B cell (primary cell): Measurements from ENCODE around the gene PAH. TPM values are rescaled to one million over a fixed set of nuclear protein-coding genes. Genes with fewer than 3 reads are reported as not detected.

ENCODE experiments used
- ATAC-seq: fragments of 200-7000 bp; cut with Tn5 transposase; one replicate; pipeline ENCODE4 v1.10.0; 2021; ENCODE audit warnings: low read depth, mild to moderate bottlenecking, moderate number of reproducible peaks, moderate library complexity
- CTCF ChIA-PET: fragments of 350-600 bp; sonication (Branson Sonifier 250); formaldehyde crosslinking; loops from one replicate; lab custom pipeline; 2021; ENCODE audit warnings: antibody characterized with exemption, inconsistent platforms; lab: Charles Lee
- POLR2A ChIA-PET: fragments of 350-600 bp; sonication (Branson Sonifier 250); formaldehyde crosslinking; loops from one replicate; lab custom pipeline; 2021; ENCODE audit warnings: antibody characterized with exemption; lab: Charles Lee
- DNase-seq: peaks from one replicate; pipeline ENCODE4 v3.0.0; 2013
- H2AFZ ChIP-seq: 2 replicates; pipeline ENCODE4 v1.6.1; 2012; ENCODE audit warnings: mild to moderate bottlenecking, low read depth, low read length; ENCODE audit not compliant: insufficient read depth, poor library complexity, severe bottlenecking
- H3K27ac ChIP-seq, 2 donors: 1 replicate in 1 of 2; 2 replicates in 1 of 2; pipeline ENCODE4 v1.5.1; 2012 to 2013; ENCODE audit warnings: low read length in 2 of 2, mild to moderate bottlenecking in 2 of 2, moderate library complexity in 1 of 2
- H3K27me3 ChIP-seq, 4 experiments: fragments of 200-600 bp in 1 of 4; sonication (generic) in 1 of 4; replicated peaks in 1 of 4; 1 replicate in 2 of 4; 2 replicates in 2 of 4; pipeline versions ENCODE4 v1.6.1 to v1.7.0; 2013 to 2016; ENCODE audit warnings: low read length in 3 of 4, mild to moderate bottlenecking in 2 of 4, mixed read lengths in 1 of 4, moderate library complexity in 1 of 4; ENCODE audit not compliant: insufficient read depth in 4 of 4, control insufficient read depth in 3 of 4; ENCODE audit errors: control extremely low read depth in 1 of 4
- H3K36me3 ChIP-seq, 2 experiments: replicated peaks in 1 of 2; 1 replicate in 1 of 2; 2 replicates in 1 of 2; pipeline versions ENCODE4 v1.6.1 to v1.7.1; 2013; ENCODE audit warnings: low read length in 1 of 2; ENCODE audit not compliant: insufficient read depth in 2 of 2, control insufficient read depth in 1 of 2; ENCODE audit errors: control extremely low read depth in 1 of 2, extremely low read depth in 1 of 2
- H3K4me1 ChIP-seq, 2 donors: fragments of 200-600 bp in 1 of 2; sonication (generic) in 1 of 2; 1 replicate in 1 of 2; 2 replicates in 1 of 2; pipeline versions ENCODE4 v1.5.1 to v1.6.1; 2013 to 2017; ENCODE audit warnings: low read length in 2 of 2; ENCODE audit not compliant: control insufficient read depth in 2 of 2, insufficient read depth in 2 of 2
- H3K4me2 ChIP-seq: replicated peaks from 2 replicates; pipeline ENCODE3; 2012; ENCODE audit warnings: mild to moderate bottlenecking, low read depth, low read length; ENCODE audit not compliant: poor library complexity, severe bottlenecking
- H3K4me3 ChIP-seq, 5 experiments: fragments of 200-600 bp in 1 of 5; sonication (generic) in 1 of 5; 1 replicate in 3 of 5; 2 replicates in 2 of 5; pipeline versions ENCODE4 v1.5.1 to v1.7.0; 2011 to 2016; ENCODE audit warnings: low read length in 4 of 5, mild to moderate bottlenecking in 4 of 5, low read depth in 2 of 5, control low read depth in 1 of 5, moderate library complexity in 1 of 5; ENCODE audit not compliant: insufficient read depth in 1 of 5; ENCODE audit errors: control extremely low read depth in 1 of 5, extremely low read depth in 1 of 5
- H3K79me2 ChIP-seq: fragments of 200-600 bp; sonication (generic); one replicate; pipeline ENCODE4 v1.6.0; 2016; ENCODE audit warnings: low read length; ENCODE audit not compliant: control insufficient read depth, insufficient read depth
- H3K9ac ChIP-seq: fragments of 200-600 bp; sonication (generic); 2 replicates; pipeline ENCODE4 v1.6.1; 2017; ENCODE audit warnings: mild to moderate bottlenecking, low read length, moderate library complexity
- H3K9me3 ChIP-seq, 3 donors: one replicate each; pipeline versions ENCODE4 v1.6.1 to v1.7.1; 2013; ENCODE audit warnings: low read length in 2 of 3; ENCODE audit not compliant: control insufficient read depth in 2 of 3, insufficient read depth in 1 of 3; ENCODE audit errors: control extremely low read depth in 1 of 3
- H4K20me1 ChIP-seq: 2 replicates; pipeline ENCODE4 v1.6.0; 2012; ENCODE audit warnings: mild to moderate bottlenecking, low read length; ENCODE audit not compliant: insufficient read depth, control insufficient read depth, poor library complexity, severe bottlenecking
- H3K27ac Mint-ChIP-seq: one replicate; pipeline ENCODE4 v1.8.0; 2021; ENCODE audit warnings: mixed read lengths
- H3K27me3 Mint-ChIP-seq: one replicate; pipeline ENCODE4 v1.8.0; 2021; ENCODE audit warnings: mixed read lengths
- H3K4me1 Mint-ChIP-seq: one replicate; pipeline ENCODE4 v1.8.0; 2021; ENCODE audit warnings: mixed read lengths
- H3K4me3 Mint-ChIP-seq: one replicate; pipeline ENCODE4 v1.8.0; 2021; ENCODE audit warnings: mixed read lengths
- H3K9me3 Mint-ChIP-seq: one replicate; pipeline ENCODE4 v1.8.0; 2022; ENCODE audit warnings: mixed read lengths; ENCODE audit not compliant: insufficient read depth
- EZH2 ChIP-seq: IDR thresholded peaks from 2 replicates; pipeline ENCODE4 v1.6.1; 2012; ENCODE audit warnings: borderline replicate concordance, low read depth, mild to moderate bottlenecking, moderate library complexity, low read length; ENCODE audit not compliant: insufficient read depth, poor library complexity, severe bottlenecking
- WGBS: methylation state at CpG from one replicate; pipeline ENCODE4 v1.1.5; 2013; ENCODE audit warnings: missing lambda C conversion rate; ENCODE audit not compliant: insufficient coverage; 5-methylcytosine and 5-hydroxymethylcytosine counted together
- intact Hi-C: fragments of 100-400 bp; cut with micrococcal nuclease; formaldehyde crosslinking; loops from one replicate; pipeline ENCODE4 v1.10.0; 2022
- polyA plus RNA-seq: library from polyadenylated mRNA; depleted of rRNA; stranded (reverse); fragments of >200 nt; gene quantifications from 2 replicates; pipeline ENCODE4 v1.2.3, GENCODE V29; 2012
- total RNA-seq, 2 donors: library from RNA; stranded (reverse); fragments of 120-200 nt in 1 of 2; gene quantifications; 1 replicate in 1 of 2; 2 replicates in 1 of 2; pipeline versions ENCODE4 v1.2.3 to v1.2.4, GENCODE V29; 2013 to 2022
- TF ChIP-seq, protein P1 (sequence below): fragments of 200-600 bp; IDR thresholded peaks from one replicate; pipeline ENCODE4 v1.8.0; 2022; ENCODE audit warnings: antibody characterized with exemption, mild to moderate bottlenecking

PAH gene
- total and polyA plus RNA-seq, 2 donors (not counting 1 experiment from before 2014, with no cell fraction given) = 0.25 TPM; not detected in 1

DNA sequence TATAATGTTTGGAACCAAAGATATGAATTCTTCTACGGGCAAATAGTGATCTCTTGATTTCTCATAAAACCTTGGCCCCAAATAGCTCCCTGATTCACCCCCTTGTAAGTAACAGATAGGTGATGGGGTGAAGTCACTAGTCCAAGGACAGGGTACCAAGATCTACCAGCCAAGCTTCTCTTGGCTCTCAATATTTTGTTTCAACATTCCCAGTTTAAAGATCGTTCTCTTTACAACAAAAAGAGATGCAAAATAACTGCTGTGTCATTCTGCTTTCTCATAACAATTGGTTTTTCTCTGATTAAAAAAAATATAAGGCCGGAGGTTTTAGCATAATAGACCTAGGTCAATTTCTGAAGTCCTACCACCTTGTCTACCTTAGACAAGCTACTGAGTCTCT is 11.8 kb downstream of the PAH start:
- Histone ChIP-seq H2AFZ (no peak overlapping the region), H3K4me3 (no peak overlapping the region), H3K79me2 (no peaks in the 10 kb centered on the region), H3K36me3 (no peaks in the 10 kb centered on the region), H3K27me3 (no peaks in the 10 kb centered on the region), H3K9ac (no peak overlapping the region), H4K20me1 (no peaks in the 10 kb centered on the region), H3K4me1 (no peaks in the 10 kb centered on the region), H3K27ac (no peak overlapping the region), H3K9me3 (no peaks in the 10 kb centered on the region), H3K4me2 (no peak overlapping the region)
- peaks cover 12% of the 10 kb centered on the region for H3K27me3 Mint-ChIP-seq
- WGBS = 100% methylated on average over 1 of the region's 3 CpGs
- intact Hi-C loops = no loop called here
- ChIA-PET CTCF (interaction anchor here (2.3 kb wide), 1 partner anchor 22 kb away, joined by 10 read pairs; no protein-coding TSS in a partner anchor), POLR2A (no interaction called here)
- H3K27ac Mint-ChIP-seq = no peak overlapping the region
- no peak overlapping the region for H3K4me3 Mint-ChIP-seq
- TF ChIP-seq, protein P1, sequence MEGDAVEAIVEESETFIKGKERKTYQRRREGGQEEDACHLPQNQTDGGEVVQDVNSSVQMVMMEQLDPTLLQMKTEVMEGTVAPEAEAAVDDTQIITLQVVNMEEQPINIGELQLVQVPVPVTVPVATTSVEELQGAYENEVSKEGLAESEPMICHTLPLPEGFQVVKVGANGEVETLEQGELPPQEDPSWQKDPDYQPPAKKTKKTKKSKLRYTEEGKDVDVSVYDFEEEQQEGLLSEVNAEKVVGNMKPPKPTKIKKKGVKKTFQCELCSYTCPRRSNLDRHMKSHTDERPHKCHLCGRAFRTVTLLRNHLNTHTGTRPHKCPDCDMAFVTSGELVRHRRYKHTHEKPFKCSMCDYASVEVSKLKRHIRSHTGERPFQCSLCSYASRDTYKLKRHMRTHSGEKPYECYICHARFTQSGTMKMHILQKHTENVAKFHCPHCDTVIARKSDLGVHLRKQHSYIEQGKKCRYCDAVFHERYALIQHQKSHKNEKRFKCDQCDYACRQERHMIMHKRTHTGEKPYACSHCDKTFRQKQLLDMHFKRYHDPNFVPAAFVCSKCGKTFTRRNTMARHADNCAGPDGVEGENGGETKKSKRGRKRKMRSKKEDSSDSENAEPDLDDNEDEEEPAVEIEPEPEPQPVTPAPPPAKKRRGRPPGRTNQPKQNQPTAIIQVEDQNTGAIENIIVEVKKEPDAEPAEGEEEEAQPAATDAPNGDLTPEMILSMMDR = no peak
- no peak for TF ChIP-seq EZH2
- DNase-seq (no peak), ATAC-seq (no peak)
- H3K4me1 Mint-ChIP-seq = no peaks in the 10 kb centered on the region
- H3K9me3 Mint-ChIP-seq = no peaks in the 10 kb centered on the region

DNA sequence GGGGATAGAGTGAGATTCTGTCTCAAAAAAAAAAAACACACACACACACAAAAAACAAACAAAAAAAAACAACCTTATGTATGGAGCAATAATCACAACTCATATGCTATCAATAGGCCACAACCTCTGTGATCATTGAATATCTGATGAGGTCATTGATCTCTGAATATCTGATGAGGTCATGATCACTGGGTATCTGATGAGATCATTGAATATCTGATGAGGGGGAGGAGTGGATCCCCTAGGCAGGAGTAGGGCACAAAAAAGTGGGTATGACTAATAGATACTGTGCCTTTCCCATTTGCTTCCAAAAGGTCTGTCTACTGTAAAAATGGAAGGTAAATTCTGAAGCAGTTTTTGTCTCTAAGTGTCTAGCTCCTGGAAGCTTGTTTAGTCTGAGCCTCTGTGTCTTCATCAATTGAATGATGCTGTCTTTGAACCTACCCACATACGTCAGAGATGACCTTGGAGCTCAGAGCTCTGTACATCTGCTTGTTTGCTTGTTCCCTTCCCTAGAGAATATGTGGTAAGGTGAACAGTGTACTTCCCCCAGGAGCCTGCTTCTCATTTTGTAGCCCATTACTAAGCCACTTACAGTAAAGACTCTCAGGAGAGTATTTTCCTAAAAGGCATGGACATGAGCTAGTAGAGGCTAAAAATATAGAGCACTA is 13.6 kb downstream of the PAH start:
- ChIA-PET POLR2A (no interaction called here), CTCF (interaction anchor here (1.0 to 2.3 kb wide), 2 partner anchors 20 to 645 kb away, joined by 4 to 10 read pairs; no protein-coding TSS in a partner anchor)
- H3K27ac Mint-ChIP-seq = no peak overlapping the region
- intact Hi-C loops = no loop called here
- Histone ChIP-seq H3K4me3 (no peak overlapping the region), H2AFZ (no peak overlapping the region), H3K9ac (no peak overlapping the region), H3K4me1 (no peaks in the 10 kb centered on the region), H4K20me1 (no peaks in the 10 kb centered on the region), H3K4me2 (no peak overlapping the region), H3K9me3 (no peaks in the 10 kb centered on the region), H3K27me3 (no peaks in the 10 kb centered on the region), H3K36me3 (no peaks in the 10 kb centered on the region), H3K27ac (no peak overlapping the region), H3K79me2 (no peaks in the 10 kb centered on the region)
- H3K27me3 Mint-ChIP-seq = peaks cover 19% of the 10 kb centered on the region
- peak; percentile 84 for ATAC-seq
- H3K9me3 Mint-ChIP-seq = no peaks in the 10 kb centered on the region
- no peaks in the 10 kb centered on the region for H3K4me1 Mint-ChIP-seq
- no peak for DNase-seq
- no CpG with 5 or more reads among the region's 1 CpG for WGBS
- H3K4me3 Mint-ChIP-seq = no peak overlapping the region
- TF ChIP-seq EZH2 = no peak
- TF ChIP-seq, protein P1 = no peak
